Ovary (tissue), 9 donors: ENCODE measurements around the gene ZBTB44. TPM values are rescaled to one million over a fixed set of nuclear protein-coding genes. Genes with fewer than 3 reads are reported as not detected.
"Not testable (repeated sequence)": the region's sequence is repeated elsewhere in the genome, so short reads cannot be mapped to it uniquely, and the experiment has no call there.

Experiments
- DNase-seq, 5 donors: peaks; one replicate each; pipeline ENCODE4 v3.0.0-alpha.2; 2019 to 2020
- H3K27ac ChIP-seq, 2 donors: fragments of 200-600 bp; one replicate each; pipeline versions ENCODE4 v1.5.1 to v1.8.0; 2019 to 2022
- H3K27me3 ChIP-seq: fragments of 200-600 bp; one replicate; pipeline ENCODE4 v1.8.0; 2022
- H3K36me3 ChIP-seq: fragments of 200-600 bp; sonication (generic); one replicate; pipeline ENCODE4 v1.5.1; 2019
- H3K4me1 ChIP-seq: one replicate; pipeline ENCODE4 v1.8.1; 2013; ENCODE audit warnings: mild to moderate bottlenecking, moderate library complexity; ENCODE audit not compliant: insufficient read depth
- H3K4me3 ChIP-seq: fragments of 200-600 bp; sonication (generic); one replicate; pipeline ENCODE4 v1.5.1; 2017
- H3K9me3 ChIP-seq, 2 donors: fragments of 200-600 bp in 1 of 2; sonication (generic) in 1 of 2; one replicate each; pipeline versions ENCODE4 v1.5.1 to v1.8.1; 2013 to 2019; ENCODE audit warnings: mild to moderate bottlenecking in 1 of 2, moderate library complexity in 1 of 2
- CTCF ChIP-seq, 3 donors: fragments of 450-650 bp in 2 of 3; fragments of 200-600 bp in 1 of 3; IDR thresholded peaks; one replicate each; pipeline versions ENCODE4 v1.5.1 to v1.8.0; 2016 to 2022; ENCODE audit warnings: antibody characterized with exemption in 3 of 3, mild to moderate bottlenecking in 1 of 3
- EP300 ChIP-seq: sonication (generic); formaldehyde crosslinking; IDR thresholded peaks from one replicate; pipeline ENCODE4 v1.6.1; 2017; ENCODE audit warnings: antibody characterized with exemption
- POLR2A ChIP-seq: fragments of 450-650 bp; IDR thresholded peaks from one replicate; pipeline ENCODE4 v1.6.1; 2017; ENCODE audit warnings: antibody characterized with exemption, mild to moderate bottlenecking, moderate library complexity
- WGBS, 3 donors: extraction: QIAGEN DNeasy Blood & Tissue Kit in 1 of 3; methylation state at CpG; one replicate each; pipeline versions ENCODE4 v1.1.5 to v1.1.7; 2013 to 2017; 5-methylcytosine and 5-hydroxymethylcytosine counted together
- intact Hi-C, 4 donors: fragments of 100-400 bp; cut with DNase I; formaldehyde crosslinking; loops; one replicate each; pipeline versions ENCODE4 v1.11.0 to v1.15.1; 2022 to 2023
- polyA plus RNA-seq, 2 donors: library from polyadenylated mRNA; stranded (reverse); fragments of 200-250 nt in 1 of 2; fragments of 350-450 nt in 1 of 2; fragmentation: Illumina TruSeq in 1 of 2; extraction: RNeasy Lipid Tissue Mini Kit (QIAGEN cat#74804) in 1 of 2; gene quantifications; one replicate each; pipeline ENCODE4 v1.2.3, GENCODE V29; 2013 to 2014
- total RNA-seq, 7 donors: library from RNA; depleted of rRNA in 2 of 7; stranded (reverse); fragments of >200 nt in 2 of 7; fragmentation: NEBNext Ultra II Directional in 3 of 7; extraction: Animal tissue kit (Norgen Biotek cat#: 25700) in 3 of 7; gene quantifications; one replicate each; pipeline versions ENCODE4 v1.1.0 to v1.2.4, GENCODE V29; 2016 to 2023
- donor health status: DM: no; HTN: no; CAD: no; lungs with moderate emphysema.
- donor health status: DM: no; HTN: no; CAD: no.
- donor health status: Bipolar disorder and iron deficiency.
- donor health status: DM: yes; HTN: yes; CAD: no.
- donor health status: DM: no; HTN: no; CAD: no.
- donor health status: DM: yes; HTN: yes; CAD: no.

ZBTB44 gene
- total and polyA plus RNA-seq, 9 donors = 19.1 to 83.0 (median 57.9) TPM

- Histone ChIP-seq H3K27ac (no peak overlapping the region), H3K27me3 (no peaks in the 10 kb centered on the region), H3K4me1 (peaks cover 2% of the 10 kb centered on the region), H3K9me3 (no peaks in the 10 kb centered on the region), H3K4me3 (no peak overlapping the region), H3K36me3 (no peaks in the 10 kb centered on the region)
- TF ChIP-seq EP300 = no peak
- TF ChIP-seq POLR2A = no peak
- no peak for TF ChIP-seq CTCF (IDR thresholded peaks at IDR 0.05)
- 93 to 96% (median 95%) methylated on average over 6 of the region's 6 CpGs for WGBS, 3 donors
- intact Hi-C loops = no loop called here
- DNase-seq = no peak
Observed at GRCh38 chr11:130260742-130261141, 54.0 kb downstream of the ZBTB44 start.

GRCh38 chr11:130260080-130260627, 54.6 kb downstream of the ZBTB44 start:
- TF ChIP-seq CTCF (IDR thresholded peaks at IDR 0.05) (no peak), POLR2A (no peak), EP300 (no peak)
- no peak overlapping the region for H3K27ac ChIP-seq
- no peak for DNase-seq
- H3K36me3 ChIP-seq = no peaks in the 10 kb centered on the region
- intact Hi-C loops = no loop called here
- no peaks in the 10 kb centered on the region for H3K27me3 ChIP-seq
- 98 to 99% (median 99%) methylated on average over 2 of the region's 2 CpGs for WGBS, 3 donors
- H3K4me1 ChIP-seq = peaks cover 2% of the 10 kb centered on the region
- H3K9me3 ChIP-seq = no peaks in the 10 kb centered on the region
- H3K4me3 ChIP-seq = no peak overlapping the region

- H3K27ac ChIP-seq, H3K27me3 ChIP-seq, H3K4me3 ChIP-seq, H3K9me3 ChIP-seq, intact Hi-C loops, H3K4me1 ChIP-seq, H3K36me3 ChIP-seq, DNase-seq: not testable (repeated sequence)
- WGBS, 3 donors = 86 to 89% (median 88%) methylated on average over 1 of the region's 1 CpG
Observed at GRCh38 chr11:130251763-130252162, 63.0 kb downstream of the ZBTB44 start.

- 87 to 100% (median 93%) methylated on average over 1 to 5 of the region's 5 CpGs for WGBS, 3 donors
- H3K4me3 ChIP-seq, H3K27me3 ChIP-seq, H3K27ac ChIP-seq, H3K36me3 ChIP-seq, H3K4me1 ChIP-seq, H3K9me3 ChIP-seq, intact Hi-C loops, DNase-seq: not testable (repeated sequence)
Observed at GRCh38 chr11:130249929-130250328, 64.8 kb downstream of the ZBTB44 start.

GRCh38 chr11:130249371-130249770, 65.3 kb downstream of the ZBTB44 start:
- no peak for DNase-seq
- WGBS, 3 donors = 94 to 99% (median 96%) methylated on average over 5 of the region's 5 CpGs
- intact Hi-C loops = no loop called here

More at GRCh38 chr11:130249371-130249770, 65.3 kb downstream of the ZBTB44 start:
- H3K4me1 ChIP-seq = peaks cover 2% of the 10 kb centered on the region
- H3K4me3 ChIP-seq = no peak overlapping the region
- H3K36me3 ChIP-seq = no peaks in the 10 kb centered on the region
- no peak for TF ChIP-seq POLR2A
- no peak for TF ChIP-seq EP300
- TF ChIP-seq CTCF (IDR thresholded peaks at IDR 0.05) = no peak
- H3K9me3 ChIP-seq = no peaks in the 10 kb centered on the region
- no peaks in the 10 kb centered on the region for H3K27me3 ChIP-seq
- H3K27ac ChIP-seq = no peak overlapping the region
